ENCODE measurements around the gene TNRC18.

Gene TNRC18

GRCh38 chr7:5396999-5397663 lies 26.5 kb downstream of the TNRC18 start:
- peak; percentile 78 for DNase-seq

GRCh38 chr7:5396542-5396941 lies 27.1 kb downstream of the TNRC18 start:
- DNase-seq = peak; percentile 50

- DNase-seq = no peak
Observed at GRCh38 chr7:5395246-5395645, 28.4 kb downstream of the TNRC18 start.

GRCh38 chr7:5394264-5395105 lies 29.1 kb downstream of the TNRC18 start:
- no peak for DNase-seq

- no peak for DNase-seq
Observed at GRCh38 chr7:5393748-5394147, 29.9 kb downstream of the TNRC18 start.

GRCh38 chr7:5393328-5393727 lies 30.3 kb downstream of the TNRC18 start:
- DNase-seq = no peak

- DNase-seq = no peak
Observed at GRCh38 chr7:5390918-5391317, 32.7 kb downstream of the TNRC18 start.

GRCh38 chr7:5388905-5389433 lies 34.7 kb downstream of the TNRC18 start:
- no peak for DNase-seq

GRCh38 chr7:5388273-5388901 lies 35.2 kb downstream of the TNRC18 start:
- DNase-seq = no peak

- no peak for DNase-seq
Observed at GRCh38 chr7:5387711-5388245, 35.9 kb downstream of the TNRC18 start.

GRCh38 chr7:5384618-5385017 lies 39.0 kb downstream of the TNRC18 start:
- no peak for DNase-seq

- no peak for DNase-seq
Observed at GRCh38 chr7:5383314-5384098, 40.1 kb downstream of the TNRC18 start.

GRCh38 chr7:5382281-5382892 lies 41.2 kb downstream of the TNRC18 start:
- DNase-seq = no peak

- no peak for DNase-seq
Observed at GRCh38 chr7:5381071-5381772, 42.4 kb downstream of the TNRC18 start.

- DNase-seq = no peak
Observed at GRCh38 chr7:5380350-5381070, 43.1 kb downstream of the TNRC18 start.

- no peak for DNase-seq
Observed at GRCh38 chr7:5379546-5379945, 44.1 kb downstream of the TNRC18 start.

GRCh38 chr7:5377816-5378215 lies 45.8 kb downstream of the TNRC18 start:
- no peak for DNase-seq

GRCh38 chr7:5377279-5377678 lies 46.4 kb downstream of the TNRC18 start:
- DNase-seq = no peak

- DNase-seq = no peak
Observed at GRCh38 chr7:5375925-5376324, 47.7 kb downstream of the TNRC18 start.

GRCh38 chr7:5374464-5374863 lies 49.2 kb downstream of the TNRC18 start:
- no peak for DNase-seq

GRCh38 chr7:5373300-5373699 lies 50.3 kb downstream of the TNRC18 start:
- no peak for DNase-seq
